CD4-positive, alpha-beta T cell treated with Interleukin-21 for 1 hour (primary cell): Measurements from ENCODE around the gene GGTLC2.

Experiments
- DNase-seq: peaks from one replicate; pipeline ENCODE4 v3.0.0-alpha.2; 2020

Gene GGTLC2

DNA sequence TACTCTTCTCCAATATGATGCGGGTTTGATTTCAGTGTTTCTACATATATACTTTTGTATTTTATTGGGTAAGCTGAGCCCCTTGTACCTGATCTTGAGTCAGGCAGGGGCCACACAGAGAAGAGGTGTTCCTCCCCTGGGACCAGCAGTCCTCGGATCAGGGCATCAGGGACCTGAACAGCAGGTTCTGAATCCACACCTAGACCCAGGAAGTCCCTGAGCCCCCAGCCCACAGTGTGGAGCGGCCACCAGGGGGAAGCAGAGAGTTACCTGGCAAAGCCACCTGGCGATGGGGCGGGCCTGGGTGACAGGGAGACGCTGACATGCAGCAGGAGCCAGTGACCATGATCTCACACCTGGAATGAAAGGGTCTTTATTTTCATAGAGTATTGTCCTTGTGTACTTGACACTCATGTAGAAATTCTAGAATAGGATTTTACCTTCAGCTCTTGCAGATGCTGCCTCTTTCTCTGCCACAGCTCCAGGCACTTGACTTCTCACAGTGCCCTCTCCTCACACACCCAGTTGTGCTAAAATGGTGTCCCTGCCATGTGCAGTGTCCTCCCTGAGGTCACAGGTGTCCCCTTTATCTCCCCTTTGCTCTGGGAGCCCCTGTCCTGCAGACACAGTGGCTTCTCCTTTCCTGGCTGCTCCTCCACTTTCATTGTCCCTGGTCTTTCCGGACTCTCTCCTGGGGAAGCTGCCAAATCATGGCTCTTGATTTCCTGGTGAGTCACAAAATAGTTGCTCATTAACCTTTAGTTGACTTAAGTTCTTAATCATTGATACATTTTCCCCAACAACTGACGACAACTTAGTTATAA lies 48.5 kb downstream of the GGTLC2 start:
- DNase-seq, result peak; percentile 66

GRCh38 chr22:22693531-22693884 lies 49.1 kb downstream of the GGTLC2 start:
- no peak for DNase-seq

- no peak for DNase-seq
Observed at GRCh38 chr22:22694106-22694505, 49.7 kb downstream of the GGTLC2 start.

DNA sequence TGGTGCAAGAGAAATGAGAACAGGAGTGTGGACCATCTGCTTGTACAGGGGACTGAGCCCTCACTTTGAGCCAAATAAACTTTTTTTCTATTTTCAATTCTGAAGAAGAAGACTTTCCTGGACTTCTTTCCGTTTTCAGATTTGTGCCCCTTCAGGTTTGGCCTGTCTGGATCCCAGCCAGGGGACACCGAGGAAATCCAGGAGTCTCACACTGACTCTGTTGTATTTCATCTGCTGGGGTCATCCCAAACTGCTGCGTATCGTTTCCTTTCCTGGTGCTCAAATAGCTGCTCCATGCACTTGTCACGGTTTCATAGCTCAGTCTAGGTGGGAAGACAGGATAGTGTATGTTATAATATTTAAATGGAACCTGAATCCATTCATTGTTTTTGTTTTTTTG lies 51.7 kb downstream of the GGTLC2 start:
- no peak for DNase-seq
